ENCODE measurements around the gene CLCN7.

CLCN7 gene

DNA sequence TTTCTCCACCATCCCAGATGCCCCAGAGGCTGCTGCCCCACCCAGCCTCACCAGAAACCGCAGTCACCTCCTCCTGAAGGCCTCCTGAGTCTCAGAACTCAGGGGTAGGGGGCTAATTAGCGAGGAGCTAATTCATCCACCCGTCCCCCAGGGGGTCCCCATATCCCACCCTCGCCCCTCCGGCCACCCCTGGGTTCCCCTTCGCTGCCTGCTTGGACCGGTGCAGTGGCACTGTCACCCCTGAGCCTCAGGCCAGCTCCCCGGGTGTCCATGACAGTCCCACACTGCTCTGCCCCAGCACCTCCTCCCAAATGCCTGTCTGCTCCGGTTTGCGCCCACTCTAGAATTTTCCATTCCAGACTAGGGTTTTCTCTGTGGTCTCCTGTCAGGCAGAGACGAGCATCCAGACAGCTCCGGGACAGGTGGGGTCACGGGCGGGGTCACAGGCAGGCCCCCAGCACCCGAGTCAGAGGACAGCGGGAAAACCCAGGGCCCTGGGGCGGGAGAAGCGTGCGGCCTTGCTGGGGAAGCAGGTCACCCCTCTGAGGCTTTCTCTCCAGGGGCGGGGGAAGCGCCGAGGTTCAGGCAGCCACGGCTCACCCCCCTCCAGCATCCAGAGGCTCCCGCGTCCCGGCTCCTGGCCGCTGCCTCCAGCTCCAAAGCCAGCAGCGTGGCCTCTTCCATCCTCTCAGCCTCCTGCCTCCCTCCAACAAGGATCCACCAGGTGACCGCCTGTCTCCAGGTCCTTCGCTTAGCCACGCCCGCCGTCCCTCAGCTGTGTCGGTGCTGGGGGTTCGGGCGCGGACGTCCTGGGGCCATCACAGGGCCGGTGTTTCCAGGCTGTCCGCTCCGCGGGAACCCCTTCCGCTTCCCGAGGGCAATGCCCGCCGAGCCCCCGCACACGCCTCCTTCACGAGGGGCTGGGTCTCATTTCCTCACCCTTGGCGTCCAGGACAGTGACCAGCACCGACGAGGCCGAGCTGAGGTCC is 47.1 kb downstream of the CLCN7 start:
- no peak for DNase-seq

DNA sequence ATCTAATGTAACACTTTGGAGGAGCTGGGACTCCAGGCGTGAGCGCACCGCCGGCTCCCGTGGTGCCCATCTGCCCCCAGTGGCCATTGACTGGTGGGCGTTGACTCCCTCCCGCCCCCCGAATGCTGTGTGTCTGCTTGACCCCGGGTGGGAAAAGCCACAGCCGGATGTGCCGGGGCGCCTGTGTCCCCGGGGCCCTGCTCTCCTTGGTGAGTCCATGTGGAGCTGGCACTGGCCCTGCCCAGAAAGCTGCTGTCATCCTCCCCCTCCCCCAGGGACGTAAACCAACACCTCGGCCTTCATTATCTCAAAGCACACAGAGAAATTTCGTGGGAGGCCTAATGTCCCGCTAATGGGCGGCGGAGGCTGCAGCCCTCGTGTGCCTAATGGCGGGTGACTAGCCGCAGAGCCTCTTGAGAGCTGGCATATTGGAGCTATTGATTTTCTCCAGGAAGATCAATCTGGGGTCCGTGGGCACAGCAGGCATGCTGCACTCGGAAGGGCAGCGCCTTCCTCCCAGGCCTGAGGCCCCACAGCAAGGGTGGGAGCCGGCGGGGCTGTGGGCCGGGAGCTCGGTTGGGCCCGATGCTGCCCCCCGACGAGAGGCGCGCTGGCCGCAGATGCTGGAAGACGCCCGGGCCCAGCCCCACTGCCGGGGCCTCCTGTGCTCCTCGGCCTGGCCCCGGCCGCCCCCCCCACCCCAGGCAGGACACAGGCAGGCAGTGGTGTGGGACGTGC is 47.9 kb downstream of the CLCN7 start:
- no peak for DNase-seq

DNA sequence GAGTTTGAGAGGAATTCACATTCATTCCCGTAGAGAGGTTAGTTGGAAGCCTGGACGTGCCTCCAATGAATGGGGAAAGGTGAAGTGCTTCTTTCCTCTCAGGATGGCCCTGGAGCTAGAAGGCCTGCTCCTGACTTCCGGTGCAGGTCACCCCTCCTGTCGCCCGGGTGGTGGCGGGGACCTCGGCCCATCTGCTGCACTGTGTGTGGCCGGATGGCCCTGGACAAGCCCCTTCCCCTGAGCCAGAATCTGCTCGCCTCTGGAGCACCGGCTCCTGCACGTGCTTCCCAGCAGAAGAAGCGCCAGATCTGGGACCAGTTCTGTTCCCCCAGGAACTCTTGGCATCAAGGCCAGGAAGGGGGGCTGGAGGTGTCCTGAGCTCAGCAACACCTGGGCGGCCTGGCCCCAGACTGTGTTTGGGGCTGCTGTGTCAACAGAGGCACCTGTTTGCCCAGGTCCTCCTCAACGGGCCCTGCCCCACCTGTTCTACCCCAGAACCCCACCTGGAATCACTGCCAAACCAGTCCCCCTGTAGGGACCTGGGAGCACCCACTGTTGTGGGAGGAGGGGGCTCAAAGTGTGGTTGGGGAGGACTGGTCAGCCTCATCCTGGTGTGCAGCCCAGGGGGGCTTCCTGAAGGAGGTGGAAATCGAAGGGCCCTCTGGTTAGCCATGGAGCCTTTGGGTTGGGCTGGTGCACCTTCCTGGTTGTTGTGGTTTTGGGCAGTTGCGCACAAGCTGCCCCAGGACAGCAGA is 49.0 kb downstream of the CLCN7 start:
- DNase-seq, result no peak

DNA sequence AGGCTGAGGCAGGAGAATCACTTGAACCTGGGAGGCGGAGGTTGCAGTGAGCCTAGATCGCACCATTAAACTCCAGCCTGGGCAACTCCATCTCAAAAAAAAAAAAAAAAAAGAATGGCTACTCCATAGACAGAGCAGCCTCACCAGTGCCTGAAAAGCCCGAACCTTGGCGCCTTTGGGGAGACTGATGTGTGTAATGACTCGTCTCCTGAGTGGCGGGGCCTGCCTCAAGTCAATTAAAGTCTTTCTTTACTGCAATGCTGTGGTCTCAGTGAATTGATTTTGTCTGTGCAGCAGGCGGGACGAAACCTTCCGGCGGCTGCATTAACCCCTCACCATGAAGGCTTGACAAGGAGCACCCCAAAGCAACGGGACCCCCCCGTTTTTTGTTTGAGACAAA is 50.8 kb downstream of the CLCN7 start:
- no peak for DNase-seq

DNA sequence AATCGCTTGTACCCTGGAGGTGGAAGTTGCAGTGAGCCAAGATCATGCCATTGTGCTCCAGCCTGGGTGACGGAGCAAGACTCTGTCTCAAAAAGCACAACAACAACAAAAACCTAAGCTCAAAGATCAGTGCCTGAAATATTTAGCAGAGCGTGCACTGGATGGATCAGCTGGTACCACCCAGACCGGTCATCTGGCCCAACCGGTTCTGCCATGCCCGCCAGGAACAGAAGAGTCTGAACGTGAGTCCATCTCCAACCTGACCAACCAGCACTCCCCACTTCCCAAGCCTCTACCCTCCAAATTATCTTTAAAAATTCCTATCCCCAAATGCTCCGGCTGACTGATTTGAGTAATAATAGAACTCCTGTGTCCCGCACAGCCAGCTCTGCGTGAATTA is 52.8 kb downstream of the CLCN7 start:
- DNase-seq, result no peak

DNA sequence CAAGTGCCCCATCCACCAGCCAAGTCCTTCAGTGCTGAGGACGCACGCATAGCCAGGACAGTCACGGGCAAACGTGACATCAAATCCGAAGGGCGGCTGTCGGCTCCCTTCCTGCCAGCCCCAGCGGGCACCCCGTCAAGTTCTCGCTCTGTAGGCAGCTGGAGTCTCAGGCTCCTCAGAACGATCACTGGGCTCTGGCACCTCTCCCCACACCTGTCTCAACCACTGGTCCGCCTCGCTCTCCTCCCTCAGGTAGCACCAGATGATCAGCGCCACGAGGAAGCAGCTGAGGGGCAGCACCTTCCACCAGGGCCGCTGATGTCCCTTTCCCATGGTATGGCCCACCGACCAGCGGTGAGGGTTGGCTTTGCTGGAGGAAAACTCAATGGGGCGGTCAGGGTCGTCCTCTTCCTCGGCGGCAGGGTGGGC is 54.7 kb downstream of the CLCN7 start:
- DNase-seq, result no peak

DNA sequence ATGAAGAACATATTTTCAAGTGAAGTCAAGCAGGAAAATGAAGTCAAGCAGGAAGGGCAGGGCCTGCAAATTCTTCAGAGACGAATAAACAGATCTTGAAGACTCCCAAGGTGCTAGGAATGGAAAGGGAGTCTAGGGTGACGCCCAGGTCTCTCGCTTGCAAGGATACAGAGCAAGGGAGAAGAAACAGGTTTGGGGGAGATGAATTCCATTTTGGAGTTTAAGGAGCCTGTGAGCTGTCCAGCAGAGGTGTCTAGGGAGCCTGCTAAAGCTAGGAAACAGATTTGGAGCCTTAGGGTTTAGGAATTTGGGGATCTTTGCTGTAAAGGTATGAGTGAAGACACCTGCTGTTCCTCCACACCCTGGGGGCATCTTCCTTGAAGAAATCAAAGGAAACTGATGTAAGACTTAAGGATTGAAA is 58.3 kb downstream of the CLCN7 start:
- DNase-seq, result no peak

DNA sequence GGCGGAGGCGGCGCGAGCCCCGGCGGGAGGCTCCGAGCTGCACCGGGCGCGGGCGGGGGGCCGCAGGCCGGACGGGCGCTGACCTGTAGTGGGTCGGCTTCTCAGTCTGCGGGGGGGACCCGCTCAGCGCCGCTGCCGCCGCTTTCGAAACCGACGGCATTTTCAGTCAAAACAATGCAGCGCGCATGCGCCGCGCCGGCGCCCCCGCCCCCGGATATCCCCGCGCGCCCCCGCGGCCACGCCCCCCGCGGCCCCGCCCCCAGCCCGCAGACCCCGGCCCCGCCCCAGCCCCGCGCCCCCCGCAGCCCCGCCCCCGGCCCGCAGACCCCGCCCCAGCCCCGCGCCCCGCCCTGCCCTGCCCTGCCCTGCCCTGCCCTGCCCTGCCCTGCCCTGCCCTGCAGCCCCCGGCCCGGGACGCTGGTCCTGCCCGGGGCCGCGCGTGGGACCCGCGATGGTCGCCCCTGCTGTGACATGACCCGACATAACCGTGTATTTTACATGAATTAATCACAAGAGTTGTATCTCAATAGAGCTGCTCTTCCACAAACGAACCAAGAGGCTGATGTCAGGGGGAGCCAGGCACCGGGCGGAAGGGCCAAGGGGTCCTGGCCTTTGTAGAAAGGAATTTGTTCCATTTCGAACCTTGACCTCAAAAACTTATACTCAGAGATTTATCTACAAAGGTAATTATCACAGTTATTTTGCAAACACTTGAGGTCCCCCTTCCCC is 60.1 kb downstream of the CLCN7 start, which contains the start of gene UNKL:
TSS of gene UNKL (minus strand) at position 173 of the 729 bp plus-strand sequence. CDS start at position 160, 13 bp downstream.
- peak; percentile 69 for DNase-seq

DNA sequence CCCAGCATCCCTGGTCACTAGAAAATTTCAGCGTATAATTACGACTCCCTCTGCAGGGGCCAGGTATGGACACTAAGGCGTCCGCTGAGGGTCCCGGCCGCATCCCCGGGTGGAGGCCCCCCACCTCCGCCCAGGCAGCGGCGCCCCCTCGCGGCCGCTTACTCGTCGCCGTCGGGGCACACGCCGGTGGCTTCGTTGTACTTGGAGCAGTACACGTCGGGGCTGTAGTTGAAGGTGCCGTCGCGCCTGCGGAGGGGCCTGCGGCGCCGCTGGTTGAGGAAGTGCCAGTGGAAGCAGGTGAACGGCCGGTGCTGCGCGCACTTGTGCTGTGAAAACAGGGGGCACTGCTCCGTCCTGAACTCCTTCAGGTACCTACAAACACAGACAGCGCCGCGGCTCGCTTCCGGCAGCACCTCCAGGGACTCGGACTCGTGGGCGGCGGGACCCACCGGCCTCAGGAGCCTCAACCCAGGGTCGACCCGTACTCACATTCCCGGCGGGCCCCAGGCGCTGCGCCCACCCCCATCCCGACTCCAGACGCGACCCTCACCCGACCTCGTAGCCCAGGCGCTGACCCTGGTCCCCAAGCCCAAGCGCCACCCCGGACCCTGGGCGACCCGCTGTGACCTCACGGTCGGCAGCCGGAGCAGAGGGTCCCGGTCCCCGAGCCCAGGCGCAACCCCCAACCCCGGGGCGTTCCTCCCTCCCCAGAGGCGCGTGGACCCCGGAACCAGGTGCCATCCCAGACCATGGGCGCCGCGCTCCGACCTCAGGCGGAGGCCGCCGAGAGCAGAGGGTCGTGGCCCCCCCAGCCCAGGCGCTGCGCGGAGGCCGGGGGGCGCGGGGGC is 60.9 kb downstream of the CLCN7 start:
- peak; percentile 79 for DNase-seq

DNA sequence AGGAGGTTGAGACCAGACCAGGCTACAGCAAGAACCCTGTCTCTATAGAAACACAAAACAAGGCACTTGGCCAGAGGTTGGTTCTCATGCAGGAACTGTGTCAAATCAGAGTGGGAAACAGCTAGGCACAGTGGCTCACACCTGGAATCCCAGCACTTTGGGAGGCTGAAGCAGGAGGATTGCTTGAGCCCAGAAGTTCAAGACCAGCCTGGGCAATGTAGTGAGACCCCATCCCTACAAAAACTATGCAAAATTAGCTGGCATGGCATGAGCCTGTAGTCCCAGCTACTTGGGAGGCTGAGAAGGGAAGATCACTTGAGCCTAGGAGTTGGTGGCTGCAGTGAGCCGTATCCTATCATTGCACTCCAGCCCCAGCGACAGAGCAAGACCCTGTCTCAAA is 62.0 kb downstream of the CLCN7 start:
- no peak for DNase-seq

DNA sequence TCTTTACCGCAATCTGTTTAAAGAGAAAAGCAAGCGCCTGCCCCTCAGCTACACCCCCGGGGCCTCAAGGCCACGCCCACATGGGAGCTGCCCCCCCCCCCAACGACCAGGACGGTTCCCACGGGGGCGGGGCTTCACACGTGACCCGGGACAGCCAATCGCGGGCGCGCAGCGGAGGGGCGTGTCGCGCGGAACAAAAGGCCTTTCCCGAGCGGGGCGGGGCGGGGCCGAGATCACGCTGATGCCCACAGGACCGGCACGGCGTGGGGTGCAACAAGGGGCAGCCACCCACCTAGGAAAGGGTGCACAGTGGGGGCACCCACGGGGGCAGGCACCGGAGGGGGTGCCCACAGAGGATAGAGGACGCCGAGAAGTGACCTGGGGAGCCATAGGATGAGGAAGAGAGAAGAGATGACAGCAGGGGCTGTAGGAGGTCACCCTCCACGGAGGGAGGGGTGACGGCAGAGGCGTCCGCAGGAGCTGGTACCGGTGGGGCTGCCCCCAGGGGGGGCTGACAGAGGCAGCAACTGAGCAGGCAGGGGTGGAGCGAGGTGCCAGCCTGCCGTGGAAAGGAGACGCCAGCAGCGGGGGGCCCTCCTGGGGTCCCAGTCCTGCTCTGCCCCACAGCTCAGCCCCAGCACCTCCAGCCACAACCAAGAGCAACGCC is 66.5 kb downstream of the CLCN7 start:
- DNase-seq, result peak; percentile 93

DNA sequence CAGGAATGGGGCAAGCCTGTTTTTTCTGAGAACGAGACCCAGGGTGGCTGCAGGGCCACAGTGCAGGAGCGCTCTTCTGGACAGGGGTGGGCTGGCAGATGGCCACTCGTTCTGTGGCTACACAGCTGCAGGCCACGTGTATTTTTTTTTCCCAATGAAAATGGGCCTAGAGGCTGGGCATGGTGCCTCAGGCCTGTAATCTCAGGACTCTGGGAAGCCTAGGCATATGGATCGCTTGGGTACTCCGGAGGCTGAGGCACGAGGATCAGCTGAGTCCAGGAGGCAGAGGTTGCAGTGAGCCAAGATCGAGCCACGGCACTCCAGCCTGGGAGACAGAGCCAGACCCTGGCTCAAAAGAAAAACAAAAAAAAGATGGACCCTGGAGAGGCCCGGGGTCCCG is 67.1 kb downstream of the CLCN7 start:
- DNase-seq, result no peak

DNA sequence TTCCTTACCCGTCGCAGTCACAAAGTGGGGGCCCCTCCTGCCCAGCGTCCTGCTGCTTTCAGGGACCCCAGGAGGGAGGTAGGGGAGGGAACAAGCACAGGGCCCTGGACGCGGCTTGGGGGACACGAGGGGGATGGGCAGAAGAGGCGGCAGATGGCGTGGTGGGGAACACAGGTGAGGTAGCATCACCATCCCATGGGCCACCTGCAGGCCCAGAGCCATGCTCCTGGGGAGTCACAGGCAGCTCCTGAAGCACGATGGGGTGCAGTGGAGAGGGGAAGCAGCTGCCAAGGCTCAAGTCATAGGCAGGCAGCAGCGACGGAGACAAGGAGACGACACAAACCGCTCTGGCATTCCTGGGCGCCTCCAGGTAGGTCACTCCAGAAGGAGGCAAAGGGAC is 71.1 kb downstream of the CLCN7 start:
- DNase-seq, result no peak

DNA sequence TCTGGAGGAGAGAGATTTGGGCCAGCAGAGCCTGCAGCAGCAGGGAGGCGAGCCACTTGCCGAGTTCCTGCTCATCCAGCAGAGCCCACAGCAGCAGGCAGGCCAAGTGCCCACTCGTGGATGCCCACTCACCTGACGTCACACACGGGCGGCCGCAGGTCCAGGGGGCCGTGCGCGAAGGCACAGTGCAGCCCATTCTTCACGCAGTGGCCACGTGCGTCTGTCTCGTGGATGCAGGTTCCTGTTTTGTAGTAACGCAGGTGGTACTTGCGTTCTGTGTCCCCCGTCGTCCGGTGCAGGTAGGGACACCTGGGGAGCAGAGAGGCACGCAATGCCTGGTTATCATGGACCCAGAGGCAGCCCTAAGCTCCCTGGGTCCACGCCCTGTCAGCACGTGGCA is 71.8 kb downstream of the CLCN7 start:
- no peak for DNase-seq

DNA sequence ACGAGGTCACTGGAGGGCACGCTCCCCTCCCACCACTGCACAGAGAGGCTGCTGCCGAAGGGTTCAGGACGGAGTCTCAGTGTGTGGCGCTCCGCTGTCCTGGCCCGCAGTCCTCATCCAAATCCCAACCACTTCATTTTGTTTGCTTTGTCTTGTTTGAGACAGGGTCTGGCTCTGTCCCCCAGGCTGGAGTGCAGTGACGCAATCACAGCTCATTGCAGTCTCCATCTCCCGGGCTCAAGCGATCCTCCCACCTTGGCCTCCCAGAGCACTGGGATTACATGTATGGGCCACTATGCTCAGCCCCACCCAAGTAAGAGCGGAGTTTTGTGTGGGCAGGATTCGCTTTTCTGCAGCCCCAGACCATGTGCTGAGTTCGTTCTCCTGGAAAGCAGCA is 73.1 kb downstream of the CLCN7 start:
- DNase-seq, result no peak

DNA sequence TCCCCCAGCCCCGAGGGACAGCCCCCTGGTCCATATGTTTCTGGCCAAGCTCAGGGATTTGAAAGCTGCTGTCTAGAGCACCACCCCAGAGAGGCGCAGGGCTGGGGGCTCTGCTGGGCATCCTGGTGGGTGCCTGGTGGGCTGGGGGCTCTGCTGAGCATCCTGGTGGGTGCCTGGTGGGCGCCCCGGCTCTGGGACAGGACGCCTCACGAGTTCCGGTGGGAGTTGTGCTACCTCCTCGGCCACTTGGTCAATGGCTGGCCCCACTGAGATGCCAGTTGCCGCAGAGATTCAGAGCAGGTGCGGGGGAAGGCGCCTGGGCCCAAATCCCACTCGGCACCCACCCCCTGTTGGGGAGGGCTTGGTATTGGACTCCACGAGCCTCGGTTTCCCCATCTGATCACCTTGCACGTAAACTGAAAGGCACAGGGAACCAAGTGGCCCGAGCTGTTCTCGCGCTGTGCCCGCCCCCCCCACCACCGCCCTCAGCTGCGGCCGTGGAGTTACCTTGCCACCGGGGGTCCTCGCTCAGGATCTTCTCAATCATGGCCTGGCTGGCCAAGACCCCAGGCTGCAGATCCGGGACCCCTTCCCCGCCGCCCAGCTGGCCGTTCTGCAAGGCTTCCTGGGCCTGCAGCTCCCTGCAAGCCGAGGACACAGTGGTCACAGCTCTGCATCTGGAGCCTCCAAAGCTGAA is 73.6 kb downstream of the CLCN7 start:
- DNase-seq, result no peak

DNA sequence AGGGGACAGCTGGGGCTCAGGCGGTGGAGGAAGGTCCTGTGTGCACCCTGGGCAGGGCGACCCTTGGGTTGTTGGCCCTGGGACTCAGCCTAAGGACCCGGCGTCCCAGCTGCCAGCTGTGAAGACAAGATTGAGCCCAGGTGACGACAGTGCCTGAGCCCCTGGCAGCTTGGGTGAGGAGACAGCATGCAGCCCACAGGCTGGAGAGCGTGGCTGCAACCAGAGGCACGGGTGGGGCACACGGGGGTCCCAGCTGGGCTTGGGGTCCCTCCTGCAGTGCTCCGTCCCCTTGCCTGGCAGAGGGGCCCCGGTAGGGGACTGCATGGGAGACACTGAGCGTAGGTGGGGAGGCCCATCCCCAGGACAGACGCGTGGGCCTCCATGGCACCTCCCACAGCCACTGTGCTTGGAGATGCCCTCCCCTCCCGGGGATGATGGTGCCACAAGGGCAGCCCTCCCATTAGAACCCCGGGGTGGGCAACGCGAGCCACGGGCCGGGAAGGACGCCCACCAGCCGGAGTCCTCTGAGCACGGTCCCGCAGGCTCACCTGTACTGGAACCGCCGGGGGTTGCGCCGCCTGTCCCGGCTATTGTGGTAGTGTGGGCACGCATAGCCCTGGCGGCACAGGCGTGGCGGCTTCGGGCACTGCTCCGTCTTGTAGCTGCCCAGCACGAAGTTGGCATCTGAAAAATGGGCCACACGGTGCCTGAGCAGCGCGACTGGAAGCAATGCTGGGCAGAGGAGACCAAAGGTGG is 75.8 kb downstream of the CLCN7 start:
- no peak for DNase-seq

DNA sequence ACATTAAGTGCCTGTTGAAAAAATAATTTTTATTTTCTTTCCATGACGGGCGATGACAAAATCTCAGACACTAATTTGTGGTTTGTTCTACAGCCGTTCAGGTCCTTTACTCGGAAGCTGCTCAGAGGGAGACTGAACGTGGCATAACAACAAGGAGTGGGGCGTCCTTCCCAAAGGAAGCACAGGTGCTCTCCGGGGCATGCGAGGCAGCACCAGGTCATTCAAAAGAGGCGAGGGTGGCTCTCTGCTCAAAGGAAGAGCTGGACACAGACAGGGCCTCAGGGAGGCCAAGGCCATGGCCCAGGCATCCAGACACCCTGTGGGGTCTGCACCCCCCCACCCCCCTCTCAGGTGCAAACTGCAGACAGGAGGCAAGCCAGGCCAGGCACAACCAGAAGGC is 76.5 kb downstream of the CLCN7 start:
- DNase-seq, result no peak

DNA sequence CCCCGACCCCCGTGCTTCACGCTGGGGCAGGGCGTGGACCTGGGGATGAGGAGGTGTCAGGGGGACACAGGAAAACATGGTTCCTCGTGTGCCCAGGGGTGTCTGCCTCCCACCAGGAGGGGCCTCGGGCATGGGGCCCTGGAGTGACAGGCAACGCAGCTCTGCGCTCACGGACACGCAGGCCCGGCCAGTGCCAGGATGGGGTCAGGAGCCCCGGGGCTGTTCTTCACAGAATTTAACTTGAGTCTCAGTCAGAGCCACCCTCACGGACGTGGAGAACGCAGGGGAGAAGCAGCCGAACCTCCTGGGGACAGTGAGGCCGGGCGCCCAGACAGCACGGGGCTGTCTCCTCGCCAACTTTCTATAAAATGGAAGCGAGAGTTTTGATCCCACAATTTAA is 77.0 kb downstream of the CLCN7 start:
- no peak for DNase-seq

All from OCI-M1 (cell line).